ENCODE data around the gene MAML3.

The MAML3 gene

GRCh38 chr4:140027101-140027500 lies 126.9 kb downstream of the MAML3 start:
- no peak overlapping the region for H3K4me3 ChIP-seq (ENCODE audit: control insufficient read depth, low read depth, low read length)
- no peak for DNase-seq (ENCODE audit: low read depth)
- no peak for TF ChIP-seq CTCF (IDR thresholded peaks at IDR 0.05; ENCODE audit: control insufficient read depth, insufficient read depth, low read depth, low read length, missing control alignments)

GRCh38 chr4:140025470-140025869 lies 128.5 kb downstream of the MAML3 start:
- H3K4me3 ChIP-seq (ENCODE audit: control insufficient read depth, low read depth, low read length), result no peak overlapping the region
- no peak for TF ChIP-seq CTCF (IDR thresholded peaks at IDR 0.05; ENCODE audit: control insufficient read depth, insufficient read depth, low read depth, low read length, missing control alignments)
- DNase-seq (ENCODE audit: low read depth), result no peak

GRCh38 chr4:140020457-140021361 lies 133.3 kb downstream of the MAML3 start:
- no peak for DNase-seq (ENCODE audit: low read depth)
- H3K4me3 ChIP-seq (ENCODE audit: control insufficient read depth, low read depth, low read length), result no peak overlapping the region
- no peak for TF ChIP-seq CTCF (IDR thresholded peaks at IDR 0.05; ENCODE audit: control insufficient read depth, insufficient read depth, low read depth, low read length, missing control alignments)

- no peak for DNase-seq (ENCODE audit: low read depth)
- TF ChIP-seq CTCF (IDR thresholded peaks at IDR 0.05; ENCODE audit: control insufficient read depth, insufficient read depth, low read depth, low read length, missing control alignments), result no peak
- no peak overlapping the region for H3K4me3 ChIP-seq (ENCODE audit: control insufficient read depth, low read depth, low read length)
Measured at GRCh38 chr4:140019619-140020347, 134.2 kb downstream of the MAML3 start.

GRCh38 chr4:140018931-140019618 lies 134.9 kb downstream of the MAML3 start:
- DNase-seq (ENCODE audit: low read depth), result no peak
- H3K4me3 ChIP-seq (ENCODE audit: control insufficient read depth, low read depth, low read length), result no peak overlapping the region
- TF ChIP-seq CTCF (IDR thresholded peaks at IDR 0.05; ENCODE audit: control insufficient read depth, insufficient read depth, low read depth, low read length, missing control alignments), result no peak

GRCh38 chr4:140014284-140014683 lies 139.7 kb downstream of the MAML3 start:
- DNase-seq (ENCODE audit: low read depth), result no peak
- no peak overlapping the region for H3K4me3 ChIP-seq (ENCODE audit: control insufficient read depth, low read depth, low read length)
- TF ChIP-seq CTCF (IDR thresholded peaks at IDR 0.05; ENCODE audit: control insufficient read depth, insufficient read depth, low read depth, low read length, missing control alignments), result no peak

Data from AG09309 (cell line).